ENCODE data around the gene GEMIN7. TPM values are rescaled to one million over a fixed set of nuclear protein-coding genes. Genes with fewer than 3 reads are reported as not detected.
A peak's percentile ranks its signal among the peaks of the same experiment; 100 is the strongest.

The GEMIN7 gene
- total RNA-seq, 2 donors from 2014 or later, result 8.3 to 54.3 TPM

DNA sequence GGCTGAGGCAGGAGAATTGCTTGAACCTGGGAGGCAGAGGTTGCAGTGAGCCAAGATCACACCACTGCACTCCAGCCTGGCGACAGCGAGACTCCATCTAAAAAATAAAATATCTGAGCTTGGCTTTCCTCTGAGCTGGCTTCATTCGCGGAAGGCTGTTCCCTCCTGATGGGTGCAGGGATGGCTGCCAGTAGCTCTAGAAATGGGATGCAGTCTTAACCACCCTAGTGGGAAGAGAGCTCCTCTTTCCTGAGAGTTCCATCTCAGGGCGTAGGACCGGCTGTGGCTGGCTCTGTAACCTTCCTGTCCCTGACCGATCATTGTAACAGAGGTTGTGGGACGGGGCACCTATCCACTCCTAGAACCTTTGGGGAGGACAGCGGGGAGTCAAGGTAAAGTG lies 46.3 kb downstream of the GEMIN7 start:
- ATAC-seq, result no peak
- no peak for DNase-seq (ENCODE audit: low spot score in 2 of 2)
- no peak overlapping the region for H3K27ac Mint-ChIP-seq
- H3K36me3 Mint-ChIP-seq, result peaks cover 0 to 1% of the 10 kb centered on the region in 2 donors
- no peaks in the 10 kb centered on the region for H3K9me3 Mint-ChIP-seq

DNA sequence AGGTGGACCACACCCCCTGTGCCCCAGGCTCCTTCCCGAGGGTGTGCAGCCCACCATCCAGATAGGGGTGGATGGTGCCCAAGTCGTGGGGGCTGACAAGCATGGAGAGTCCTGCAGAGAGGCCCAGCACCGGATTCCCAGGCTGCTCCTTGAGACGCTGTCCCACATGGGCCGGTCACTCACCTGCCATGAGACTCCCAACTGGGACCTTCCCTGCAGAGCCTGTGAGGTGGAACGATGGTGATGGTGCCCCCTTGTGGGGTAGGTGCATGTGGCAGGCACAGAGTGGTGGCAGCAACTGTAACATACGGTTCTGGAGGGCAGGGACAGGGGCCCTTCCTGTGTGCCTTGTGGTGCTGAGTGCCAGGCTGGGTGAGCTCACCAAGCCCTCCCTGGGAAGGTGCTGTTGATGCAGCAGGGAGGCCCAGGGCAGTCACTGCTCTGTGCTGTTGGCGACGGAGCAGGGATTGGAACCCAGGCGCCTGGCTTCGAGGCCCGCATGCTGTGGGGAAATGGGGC lies 47.0 kb downstream of the GEMIN7 start:
- ATAC-seq (peak; percentile 81 to 91), DNase-seq (ENCODE audit: low spot score in 2 of 2) (peak; percentile 65 to 82)
- Mint-ChIP-seq H3K27ac (no peak overlapping the region), H3K36me3 (no peaks in the 10 kb centered on the region), H3K9me3 (no peaks in the 10 kb centered on the region)

DNA sequence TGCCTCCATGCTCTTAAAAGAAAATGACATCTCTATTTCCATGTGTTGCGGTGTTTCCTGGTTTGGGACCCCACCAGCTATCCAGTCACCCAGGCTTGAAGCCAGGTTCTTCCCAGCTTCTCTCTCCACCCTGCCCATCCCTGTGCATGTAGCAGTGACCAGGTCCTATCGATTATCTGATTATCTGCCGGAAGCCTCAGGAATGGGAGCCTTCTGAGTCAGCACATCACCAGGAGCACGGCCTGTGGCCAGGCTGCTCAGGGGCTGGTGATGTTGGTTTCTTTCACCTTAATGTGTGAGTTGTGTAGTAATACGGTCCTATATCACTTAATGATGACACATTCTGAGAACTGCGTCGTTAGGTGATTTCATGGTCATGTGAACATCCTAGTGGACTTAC lies 47.6 kb downstream of the GEMIN7 start:
- Mint-ChIP-seq H3K36me3 (no peaks in the 10 kb centered on the region), H3K9me3 (no peaks in the 10 kb centered on the region), H3K27ac (no peak overlapping the region)
- ATAC-seq, result no peak
- no peak for DNase-seq (ENCODE audit: low spot score in 2 of 2)

DNA sequence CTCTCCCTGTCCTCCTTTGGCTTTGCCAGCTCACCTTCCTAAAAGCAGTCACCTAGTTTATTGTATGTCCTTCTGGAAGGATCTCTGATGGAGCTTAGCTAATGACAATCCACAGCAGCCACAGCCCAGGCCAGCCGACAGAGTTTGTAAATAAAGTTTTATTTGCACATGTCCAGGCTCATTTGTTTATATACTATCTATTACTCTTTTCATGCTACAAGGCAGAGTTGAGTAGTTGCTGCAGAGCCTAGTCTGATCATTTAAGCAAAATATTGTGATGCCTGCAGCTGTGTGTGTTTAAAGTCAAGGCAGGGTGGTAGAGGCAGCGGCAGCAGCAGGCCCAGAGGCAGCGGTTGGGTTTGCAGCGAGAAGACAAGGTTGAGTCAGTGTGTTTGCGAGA lies 49.1 kb downstream of the GEMIN7 start:
- Mint-ChIP-seq H3K36me3 (no peaks in the 10 kb centered on the region), H3K9me3 (no peaks in the 10 kb centered on the region), H3K27ac (peak overlapping the region in 1 of 2 donors; percentile 83)
- ATAC-seq (no peak), DNase-seq (ENCODE audit: low spot score in 2 of 2) (no peak)

DNA sequence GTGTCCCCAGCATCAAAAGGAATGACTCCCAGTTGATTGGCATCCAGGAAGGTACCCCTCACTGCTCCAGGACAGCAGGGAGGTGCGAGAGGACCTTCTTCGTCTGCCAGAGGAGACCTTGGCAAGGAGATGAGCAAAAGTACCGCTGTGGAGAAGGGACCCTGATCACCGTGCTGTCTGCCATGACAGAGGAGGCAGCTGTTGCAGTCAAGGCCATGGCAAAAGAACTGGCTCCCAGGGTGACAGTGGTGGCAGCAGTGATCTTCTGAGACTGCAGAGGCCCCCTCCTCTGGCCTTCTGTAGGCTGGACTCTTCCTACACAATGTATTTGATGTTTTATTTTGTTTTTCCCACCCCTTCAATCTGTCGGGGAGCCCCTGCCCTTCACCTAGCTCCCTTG lies 49.7 kb downstream of the GEMIN7 start:
- H3K27ac Mint-ChIP-seq, result peak overlapping the region in 1 of 2 donors; percentile 34
- H3K36me3 Mint-ChIP-seq, result no peaks in the 10 kb centered on the region
- ATAC-seq, result no peak
- DNase-seq (ENCODE audit: low spot score in 2 of 2), result no peak
- H3K9me3 Mint-ChIP-seq, result no peaks in the 10 kb centered on the region

DNA sequence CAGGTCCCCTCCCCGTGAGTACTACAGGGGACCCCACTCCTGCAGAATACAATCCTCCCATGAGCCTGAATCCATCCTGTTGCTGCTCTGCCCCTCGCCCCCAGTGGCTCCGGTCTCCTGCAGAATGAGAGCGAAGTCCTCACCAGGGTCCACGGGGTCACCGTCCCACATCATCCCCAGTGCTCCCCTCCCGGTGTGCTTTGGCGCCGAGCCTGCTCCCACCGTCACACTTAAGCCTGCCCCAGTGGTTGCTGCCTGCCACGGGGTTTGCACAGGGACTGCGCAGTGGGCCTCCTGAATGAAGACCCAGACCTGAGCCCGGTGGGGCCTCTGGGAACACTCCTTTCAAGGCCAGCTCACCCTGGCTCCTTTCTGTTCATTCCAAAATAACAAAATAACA lies 51.2 kb downstream of the GEMIN7 start:
- Mint-ChIP-seq H3K27ac (no peak overlapping the region), H3K9me3 (no peaks in the 10 kb centered on the region), H3K36me3 (no peaks in the 10 kb centered on the region)
- ATAC-seq (no peak), DNase-seq (ENCODE audit: low spot score in 2 of 2) (no peak)

DNA sequence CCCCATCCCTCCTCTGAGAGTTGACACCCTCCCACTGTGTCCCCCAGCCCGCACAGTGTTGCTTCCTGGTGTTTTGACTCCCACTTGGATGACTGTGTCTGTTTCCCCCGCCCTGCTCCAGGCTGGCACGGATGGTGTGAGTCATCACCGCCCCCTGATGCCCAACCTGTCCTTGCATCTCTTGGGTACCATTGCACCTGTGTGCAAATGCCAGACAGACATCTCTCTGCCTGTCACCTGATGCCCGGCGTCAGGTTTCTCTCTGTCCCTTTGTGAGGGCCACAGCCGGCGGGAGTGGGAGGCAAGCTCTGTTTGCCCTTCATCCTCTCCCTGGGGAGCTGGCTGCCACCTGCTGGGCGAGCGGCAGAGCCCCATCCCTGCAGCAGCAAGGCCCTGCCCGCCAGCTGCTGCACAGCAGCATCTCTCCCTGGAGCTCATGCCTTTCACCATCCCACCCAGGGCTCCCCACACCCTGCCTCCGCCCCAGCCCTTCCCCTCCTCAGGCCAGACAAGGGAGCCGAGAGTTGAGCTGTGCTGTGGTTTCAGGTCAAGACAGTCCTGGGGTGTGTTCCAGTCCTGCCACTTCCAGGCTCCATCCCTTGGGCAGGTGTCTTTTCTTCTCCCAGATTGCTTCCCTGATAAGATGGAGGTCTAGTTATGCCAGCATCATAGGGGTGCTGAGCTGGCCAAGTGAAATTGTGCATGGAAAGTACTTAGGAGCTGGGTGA lies 52.0 kb downstream of the GEMIN7 start:
- no peaks in the 10 kb centered on the region for H3K9me3 Mint-ChIP-seq
- no peak for DNase-seq (ENCODE audit: low spot score in 2 of 2)

DNA sequence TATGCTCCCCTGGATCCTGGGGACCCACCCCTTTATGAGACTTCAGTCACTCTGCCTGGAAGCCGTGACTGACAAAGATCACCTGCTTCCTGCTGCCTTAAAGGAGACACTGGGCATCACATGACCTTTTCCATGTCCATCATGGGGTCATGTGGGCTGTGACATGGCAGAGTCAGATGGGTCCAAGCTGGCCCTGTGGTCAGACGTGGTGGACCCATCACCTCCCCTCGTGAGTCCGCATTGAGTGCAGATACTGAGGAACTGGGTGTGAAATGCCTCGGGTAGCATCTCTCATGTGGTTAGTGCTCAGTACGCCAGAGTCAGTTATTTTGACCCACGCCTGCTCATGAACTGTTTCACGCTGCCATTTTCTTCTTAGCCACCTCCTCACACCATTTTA lies 54.6 kb downstream of the GEMIN7 start:
- Mint-ChIP-seq H3K9me3 (no peaks in the 10 kb centered on the region), H3K36me3 (no peaks in the 10 kb centered on the region), H3K27ac (peak overlapping the region in 1 of 2 donors; percentile 34)
- ATAC-seq (no peak), DNase-seq (ENCODE audit: low spot score in 2 of 2) (no peak)

More for the DNA sequence above, 52.0 kb downstream of the GEMIN7 start:
- ATAC-seq, result peak; percentile 17 to 21
- Mint-ChIP-seq H3K27ac (peak overlapping the region in 1 of 2 donors; percentile 9), H3K36me3 (no peaks in the 10 kb centered on the region)

DNA sequence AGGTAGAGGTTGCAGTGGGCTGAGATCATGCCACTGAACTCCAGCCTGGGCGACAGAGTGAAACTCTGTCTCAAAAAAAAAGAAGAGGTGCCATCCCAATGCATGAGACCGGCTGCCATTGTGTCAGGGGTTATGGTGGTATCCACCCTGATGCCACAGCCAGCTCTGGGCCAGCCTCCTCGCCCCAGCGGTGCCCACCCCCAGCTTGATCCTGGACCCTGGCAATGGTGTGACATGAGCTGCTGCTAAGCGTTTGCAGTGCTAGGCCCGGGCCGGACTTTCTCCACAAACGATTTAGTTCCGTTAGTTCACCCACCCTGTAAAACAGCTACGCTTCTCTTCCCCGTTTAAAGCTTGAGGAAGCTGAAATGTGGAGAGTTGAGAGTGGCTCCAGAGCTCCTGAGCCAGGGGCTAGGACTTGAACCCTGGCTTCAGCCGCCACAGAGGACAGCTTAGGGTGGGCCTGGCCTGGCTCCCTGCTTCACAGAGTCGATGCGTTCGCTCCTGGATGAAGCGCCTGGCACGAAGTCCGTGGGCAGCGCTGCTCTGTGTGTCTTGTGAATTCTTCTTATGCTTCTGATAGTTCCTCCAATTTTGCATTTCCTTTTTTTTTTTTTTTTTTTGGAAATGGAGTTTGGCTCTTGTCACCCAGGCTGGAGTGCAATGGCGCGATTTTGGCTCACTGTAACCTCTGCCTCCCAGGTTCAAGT lies 56.3 kb downstream of the GEMIN7 start:
- H3K9me3 Mint-ChIP-seq, result no peaks in the 10 kb centered on the region
- peak overlapping the region in 1 of 2 donors; percentile 84 for H3K27ac Mint-ChIP-seq
- ATAC-seq (no peak), DNase-seq (ENCODE audit: low spot score in 2 of 2) (no peak)
- H3K36me3 Mint-ChIP-seq, result no peaks in the 10 kb centered on the region

DNA sequence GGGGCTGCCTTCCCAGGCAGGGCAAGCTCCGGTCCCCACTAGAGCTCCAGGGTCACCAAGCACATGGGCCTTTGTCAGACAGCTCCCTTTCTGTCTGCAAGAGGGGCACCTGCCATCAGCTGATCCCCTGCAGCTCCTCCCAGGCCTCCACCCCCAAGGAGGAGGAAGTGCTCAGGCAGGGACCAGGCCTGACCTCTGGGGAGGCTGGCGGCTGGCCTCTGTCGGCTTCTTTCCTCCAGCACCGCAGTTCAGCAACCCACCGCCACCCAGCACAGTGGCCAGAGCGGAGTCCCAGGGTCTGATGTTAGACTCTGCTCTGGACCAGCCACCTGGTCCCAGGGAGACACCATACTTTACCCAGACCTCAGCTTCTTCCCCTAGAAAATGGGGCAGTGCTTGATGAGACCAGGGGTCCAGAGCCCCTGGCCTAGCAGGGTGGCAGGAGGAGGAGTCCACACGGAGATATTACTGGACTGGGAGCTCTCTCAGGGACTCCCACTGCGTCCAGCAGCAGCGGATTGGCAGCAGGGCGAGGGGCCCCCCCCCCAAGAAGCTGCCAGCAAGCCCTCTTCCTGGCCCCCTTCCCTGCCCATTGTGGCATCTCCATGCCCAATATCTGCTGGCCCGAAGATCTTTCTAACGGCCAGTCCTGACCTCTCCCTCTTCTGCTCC lies 57.6 kb downstream of the GEMIN7 start:
- Mint-ChIP-seq H3K36me3 (no peaks in the 10 kb centered on the region), H3K27ac (peak overlapping the region; percentile 58 to 84), H3K9me3 (no peaks in the 10 kb centered on the region)
- ATAC-seq, result no peak
- DNase-seq (ENCODE audit: low spot score in 2 of 2), result no peak

DNA sequence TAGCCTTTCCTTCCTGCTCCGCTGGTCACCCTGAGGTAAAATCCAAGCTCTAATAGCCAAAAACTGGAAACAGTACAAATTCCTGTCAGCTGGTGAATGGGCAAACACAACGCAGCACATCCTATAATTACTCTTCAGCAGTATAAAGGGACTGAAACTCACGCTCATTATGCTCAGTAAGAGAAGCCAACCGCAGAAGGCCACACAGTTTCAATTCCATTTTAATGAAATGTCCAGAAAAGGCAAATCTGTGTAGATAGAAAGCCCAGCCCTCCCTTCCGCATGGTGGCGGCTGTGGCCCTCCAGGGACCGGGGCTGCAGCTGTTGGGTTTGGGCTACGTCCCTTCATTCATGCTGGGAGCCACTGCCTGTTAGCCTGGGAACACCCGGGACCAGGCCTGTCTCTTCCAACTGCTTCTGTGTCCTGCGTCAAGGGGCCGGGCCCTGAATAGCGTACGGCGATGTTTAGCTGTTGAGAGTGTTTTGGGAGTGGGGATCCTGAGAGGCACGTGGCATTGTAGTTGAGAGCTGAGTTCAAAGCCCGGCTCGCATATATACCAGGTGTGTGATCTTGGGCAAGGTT lies 58.2 kb downstream of the GEMIN7 start:
- ATAC-seq, result no peak
- DNase-seq (ENCODE audit: low spot score in 2 of 2), result no peak
- H3K9me3 Mint-ChIP-seq, result no peaks in the 10 kb centered on the region
- H3K27ac Mint-ChIP-seq, result peak overlapping the region; percentile 58 to 84
- no peaks in the 10 kb centered on the region for H3K36me3 Mint-ChIP-seq

DNA sequence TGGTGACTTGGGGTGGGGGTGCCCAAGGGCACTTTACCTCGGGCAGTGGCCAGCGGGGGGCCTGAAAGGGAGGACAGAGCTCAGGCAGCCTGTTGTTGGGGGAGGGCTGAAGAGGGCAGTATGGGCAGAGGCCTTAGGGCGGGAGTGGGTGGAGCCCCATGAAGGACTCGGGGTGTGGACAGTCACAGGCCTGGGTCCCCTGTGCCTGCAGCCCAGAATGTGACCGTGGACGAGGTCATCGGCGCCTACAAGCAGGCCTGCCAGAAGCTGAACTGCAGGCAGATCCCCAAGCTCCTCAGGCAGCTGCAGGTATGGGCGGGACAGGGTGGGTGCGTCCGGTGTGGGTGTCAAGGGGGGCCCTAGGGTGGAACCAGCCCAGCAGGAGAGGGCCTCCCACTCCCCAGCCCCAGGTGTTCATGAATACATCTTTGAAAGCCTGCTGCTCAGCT lies 59.3 kb downstream of the GEMIN7 start:
- DNase-seq (ENCODE audit: low spot score in 2 of 2) (no peak), ATAC-seq (no peak)
- Mint-ChIP-seq H3K9me3 (no peaks in the 10 kb centered on the region), H3K36me3 (peaks cover 0 to 5% of the 10 kb centered on the region in 2 donors), H3K27ac (peak overlapping the region; percentile 12 to 27)

DNA sequence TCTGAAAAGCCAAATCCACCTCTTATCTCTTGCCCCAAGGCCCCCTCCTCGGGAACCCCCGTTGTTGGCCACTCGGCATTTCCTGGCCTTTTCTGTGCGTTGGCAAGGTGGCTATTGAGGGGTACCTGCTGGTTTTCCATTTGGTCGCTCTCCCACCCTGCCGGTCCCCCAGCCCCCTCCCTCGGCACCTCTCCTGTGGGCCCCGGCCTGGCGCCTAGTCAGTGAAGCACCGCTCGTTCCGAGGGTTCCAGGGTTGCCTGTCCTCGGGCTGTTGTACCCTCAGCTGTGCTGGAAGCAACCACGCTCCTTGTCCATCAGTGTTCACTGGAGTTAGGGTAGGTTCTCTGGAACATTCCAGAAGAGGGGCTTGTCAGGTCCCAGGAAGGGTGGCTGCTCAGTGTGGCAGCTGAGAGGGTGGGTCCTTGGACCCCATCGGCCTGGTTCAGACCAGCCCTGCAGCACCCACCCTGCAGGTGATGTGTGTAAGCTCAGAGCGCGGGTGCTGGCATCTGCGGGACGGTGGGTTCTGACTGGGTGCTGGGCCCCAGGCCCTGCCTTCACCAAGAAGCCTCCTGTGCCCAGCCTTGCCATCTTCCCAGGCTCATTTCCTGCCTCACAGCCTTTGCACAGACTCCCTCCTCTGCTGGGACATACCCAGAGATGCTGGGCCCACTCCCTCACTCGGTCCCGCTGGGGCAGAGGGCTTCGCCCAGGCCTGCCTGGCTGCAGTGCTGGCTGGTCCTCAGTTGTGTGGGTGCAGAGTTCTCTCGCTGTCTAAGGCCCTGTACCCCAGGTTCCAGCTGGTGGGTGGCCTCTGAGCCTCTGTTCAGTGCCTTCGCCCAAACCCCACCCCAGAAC lies 60.5 kb downstream of the GEMIN7 start:
- H3K9me3 Mint-ChIP-seq, result no peaks in the 10 kb centered on the region
- H3K36me3 Mint-ChIP-seq, result peaks cover 0 to 5% of the 10 kb centered on the region in 2 donors
- peak overlapping the region in 1 of 2 donors; percentile 78 for H3K27ac Mint-ChIP-seq
- DNase-seq (ENCODE audit: low spot score in 2 of 2) (no peak), ATAC-seq (no peak)

DNA sequence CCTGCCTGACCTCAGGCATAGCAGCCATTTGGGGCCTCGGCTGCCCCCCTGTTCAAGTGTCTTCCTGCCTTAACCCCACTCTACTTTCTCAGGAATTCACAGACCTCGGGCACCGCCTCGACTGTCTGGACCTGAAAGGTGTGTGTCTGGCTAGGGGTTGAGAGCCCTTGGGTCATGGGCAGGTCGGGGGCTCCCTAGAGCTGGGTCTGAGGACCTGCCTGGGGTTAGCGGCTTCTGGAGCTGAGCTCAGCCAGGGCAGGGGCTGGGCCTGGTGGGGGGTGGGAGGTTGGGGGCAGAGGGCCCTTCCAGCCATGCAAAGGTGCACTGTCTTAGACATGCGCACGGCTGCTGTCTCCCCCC lies 61.1 kb downstream of the GEMIN7 start:
- DNase-seq (ENCODE audit: low spot score in 2 of 2), result no peak
- Mint-ChIP-seq H3K27ac (peak overlapping the region in 1 of 2 donors; percentile 78), H3K36me3 (peaks cover 0 to 5% of the 10 kb centered on the region in 2 donors), H3K9me3 (no peaks in the 10 kb centered on the region)
- ATAC-seq, result no peak

DNA sequence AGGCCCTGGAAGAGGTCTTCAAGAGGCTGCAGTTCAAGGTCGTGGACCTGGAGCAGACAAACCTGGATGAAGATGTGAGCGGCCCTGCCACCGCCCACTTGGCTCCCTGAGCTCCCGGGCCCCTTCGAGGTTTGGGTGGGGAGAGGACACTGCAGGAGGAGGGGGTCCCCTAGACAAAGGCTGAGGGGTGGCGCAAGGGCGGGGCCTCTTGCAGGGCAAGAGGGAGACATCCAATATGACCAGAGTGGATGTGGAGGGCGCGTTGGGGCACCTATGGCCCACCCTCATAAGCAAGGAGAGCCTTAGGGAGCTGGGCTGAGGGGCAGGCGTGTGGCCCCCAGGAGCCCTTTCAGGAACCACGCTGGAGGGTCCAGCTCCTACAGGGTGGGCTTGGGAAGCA lies 61.5 kb downstream of the GEMIN7 start:
- no peak for DNase-seq (ENCODE audit: low spot score in 2 of 2)
- Mint-ChIP-seq H3K27ac (no peak overlapping the region), H3K9me3 (no peaks in the 10 kb centered on the region), H3K36me3 (peaks cover 0 to 5% of the 10 kb centered on the region in 2 donors)
- ATAC-seq, result no peak

All from activated naive CD4-positive, alpha-beta T cell treated with anti-CD3 and anti-CD28 coated beads, Interleukin-2, amount 50 U/mL, for 72 hours (primary cell).